Heart left ventricle (tissue), 16 donors: Measurements from ENCODE around the gene GLT1D1. TPM values are rescaled to one million over a fixed set of nuclear protein-coding genes. Genes with fewer than 3 reads are reported as not detected.
"Not testable (repeated sequence)": the region's sequence is repeated elsewhere in the genome, so short reads cannot be mapped to it uniquely, and the experiment has no call there.

Experiments used
- ATAC-seq, 4 donors: fragments of 200-7000 bp; cut with Tn5 transposase; one replicate each; pipeline ENCODE4 v1.9.1; 2020 to 2022; ENCODE audit warnings: moderate library complexity in 4 of 4, mild to moderate bottlenecking in 3 of 4, moderate number of reproducible peaks in 1 of 4
- DNase-seq, 5 donors: peaks; one replicate each; pipeline ENCODE4 v3.0.0-alpha.2; 2020
- H3K27ac ChIP-seq, 12 donors: fragments of 200-600 bp; sonication (generic) in 4 of 12; one replicate each; pipeline versions ENCODE4 v1.5.0 to v1.8.0; 2016 to 2022; ENCODE audit warnings: mild to moderate bottlenecking in 2 of 12
- H3K27me3 ChIP-seq, 9 donors: fragments of 200-600 bp; sonication (generic) in 2 of 9; one replicate each; pipeline versions ENCODE4 v1.5.1 to v1.8.0; 2016 to 2022; ENCODE audit warnings: mild to moderate bottlenecking in 3 of 9
- H3K36me3 ChIP-seq, 9 donors: fragments of 200-600 bp; sonication (generic) in 2 of 9; one replicate each; pipeline versions ENCODE4 v1.5.0 to v1.8.0; 2018 to 2022; ENCODE audit warnings: mild to moderate bottlenecking in 2 of 9
- H3K4me1 ChIP-seq, 12 donors: fragments of 200-600 bp; sonication (generic) in 4 of 12; one replicate each; pipeline versions ENCODE4 v1.5.0 to v1.8.0; 2016 to 2022; ENCODE audit warnings: mild to moderate bottlenecking in 3 of 12
- H3K4me3 ChIP-seq, 12 donors: fragments of 200-600 bp; sonication (generic) in 4 of 12; one replicate each; pipeline versions ENCODE4 v1.5.0 to v1.8.0; 2017 to 2022; ENCODE audit warnings: mild to moderate bottlenecking in 9 of 12, moderate library complexity in 4 of 12
- H3K9me3 ChIP-seq, 12 donors: fragments of 200-600 bp; sonication (generic) in 4 of 12; one replicate each; pipeline versions ENCODE4 v1.5.0 to v1.8.0; 2016 to 2022; ENCODE audit warnings: mild to moderate bottlenecking in 1 of 12
- CTCF ChIP-seq, 12 donors: fragments of 200-600 bp; sonication (generic) in 4 of 12; IDR thresholded peaks; one replicate each; pipeline versions ENCODE4 v1.5.0 to v1.8.0; 2018 to 2022; ENCODE audit warnings: antibody characterized with exemption in 12 of 12, mild to moderate bottlenecking in 5 of 12
- POLR2A ChIP-seq, 2 donors: fragments of 450-650 bp; IDR thresholded peaks; one replicate each; pipeline ENCODE4 v1.6.1; 2017; ENCODE audit warnings: antibody characterized with exemption in 2 of 2, mild to moderate bottlenecking in 2 of 2, moderate library complexity in 2 of 2
- WGBS, 4 donors: extraction: QIAGEN DNeasy Blood & Tissue Kit in 2 of 4; methylation state at CpG; one replicate each; pipeline versions ENCODE4 v1.1.5 to v1.1.7; 2013 to 2018; 5-methylcytosine and 5-hydroxymethylcytosine counted together
- intact Hi-C, 10 donors: fragments of 100-400 bp; cut with DNase I; formaldehyde crosslinking; loops; one replicate each; pipeline versions ENCODE4 v1.11.1 to v1.14.2; 2022
- long read RNA-seq, 3 donors: library from polyadenylated mRNA; unstranded; transcript quantifications; one replicate each; pipeline ENCODE4 v2.0.0, GENCODE V29; 2020 to 2021
- polyA plus RNA-seq, 2 donors: library from polyadenylated mRNA; stranded (reverse); fragments of 200-250 nt; gene quantifications; one replicate each; pipeline ENCODE4 v1.2.3, GENCODE V29; 2013
- total RNA-seq, 9 donors: library from RNA; depleted of rRNA in 2 of 9; stranded (reverse); fragments of >200 nt in 2 of 9; fragmentation: NEBNext Ultra II Directional in 3 of 9; extraction: Animal tissue kit (Norgen Biotek cat#: 25700) in 3 of 9; gene quantifications; one replicate each; pipeline versions ENCODE4 v1.1.0 to v1.2.4, GENCODE V29; 2016 to 2023
- donor health status: ischemic (EF 13 %, LVEDD 7.1; RV severe dilation, severe dysfunction).
- donor health status: healthy with polysubstance abuse.
- donor health status: DM: no; HTN: yes; CAD: no.
- donor health status: DM: no; HTN: no; CAD: no.
- donor health status: ischemic (EF 25% LVEDD 6.9; RV normal size, moderate dysfunction).
- donor health status: ischemic (EF 25% LVEDD 5.7; RV mildly dilated, moderate dysfunction).
- donor health status: healthy.
- donor health status: DM: yes; HTN: yes; CAD: no.
- donor health status: ischemic (EF 35%, LVEDD 5.7; RV mildly dilated, moderate dysfunction).
- donor health status: nonischemic (EF 11% LVEDD 7.7; RV severe dilation, severe dysfunction).
- donor health status: DM: yes; HTN: yes; CAD: no.
- donor health status: PGD.
- donor health status: ischemic (EF 29% LVEDD 5.4; RV normal size, mild dysfunction).
- donor health status: nonischemic (EF 23%, LVEDD 6.1; RV moderate dilation, normal function).

Gene GLT1D1
- total RNA-seq: 1 to 10 TPM in 2 of 9 donors, under 1 TPM in 7; 0.23 to 2.3 (median 0.48) TPM
- under 1 TPM; 0.11 to 0.24 TPM for polyA plus RNA-seq
- long read RNA-seq, donor 1, partial matches to known transcripts: 0 of 1 reads
- long read RNA-seq, donor 1, other reads (novel, unspliced or antisense): 1 of 1 reads
- long read RNA-seq, donor 2: 0 reads
- long read RNA-seq, donor 3, partial matches to known transcripts: 0 of 3 reads
- long read RNA-seq, donor 3, other reads (novel, unspliced or antisense): 2 of 3 reads

GRCh38 chr12:128852885-128853599 lies at the start of gene GLT1D1:
Gene GLT1D1 (plus strand): TSS chr12:128853478. CDS start chr12:128853582, 104 bp downstream.
- DNase-seq (no peak), ATAC-seq (peak in 1 of 4 donors; percentile 41)
- Histone ChIP-seq H3K36me3 (no peaks in the 10 kb centered on the region), H3K9me3 (no peaks in the 10 kb centered on the region), H3K27me3 (peaks cover 9 to 50% (median 19%) of the 10 kb centered on the region in 9 donors), H3K27ac (peak within 1 kb of the TSS in 1 of 12 donors; percentile 64), H3K4me1 (peaks cover 0 to 9% (median 0%) of the 10 kb centered on the region in 12 donors), H3K4me3 (peak within 1 kb of the TSS in 10 of 12 donors; percentile 12 to 60 (median 30))
- no peak for TF ChIP-seq CTCF (IDR thresholded peaks at IDR 0.05)
- TF ChIP-seq POLR2A (IDR thresholded peaks at IDR 0.05): no peak
- WGBS, 4 donors: 21 to 61% (median 22%) methylated on average over 11 to 56 of the region's 56 CpGs
- intact Hi-C loops: no loop called here

GRCh38 chr12:128803788-128804187 lies 49.5 kb upstream of the GLT1D1 start:
- H3K27ac ChIP-seq: peak overlapping the region in 4 of 12 donors; percentile 8 to 66 (median 20)
- peaks cover 0 to 80% (median 64%) of the 10 kb centered on the region in 9 donors for H3K36me3 ChIP-seq
- TF ChIP-seq CTCF (IDR thresholded peaks at IDR 0.05): no peak
- TF ChIP-seq POLR2A (IDR thresholded peaks at IDR 0.05): no peak

GRCh38 chr12:128804762-128805161 lies 48.5 kb upstream of the GLT1D1 start:
- WGBS, 4 donors: 93 to 97% (median 96%) methylated on average over 8 of the region's 8 CpGs

More at GRCh38 chr12:128803788-128804187, 49.5 kb upstream of the GLT1D1 start:
- H3K4me3 ChIP-seq: no peak overlapping the region
- peaks cover 0 to 8% (median 0%) of the 10 kb centered on the region in 12 donors for H3K9me3 ChIP-seq
- ATAC-seq (peak; percentile 73 to 82 (median 74)), DNase-seq (peak in 2 of 5 donors; percentile 54 to 58)
- 68 to 86% (median 80%) methylated on average over 9 of the region's 9 CpGs for WGBS, 4 donors
- no peaks in the 10 kb centered on the region for H3K27me3 ChIP-seq
- intact Hi-C loops: no loop called here
- peaks cover 0 to 21% (median 12%) of the 10 kb centered on the region in 12 donors for H3K4me1 ChIP-seq

GRCh38 chr12:128805406-128805805 lies 47.9 kb upstream of the GLT1D1 start:
- H3K9me3 ChIP-seq, intact Hi-C loops, H3K27me3 ChIP-seq, H3K27ac ChIP-seq, ATAC-seq, H3K4me3 ChIP-seq, DNase-seq: not testable (repeated sequence)
- H3K36me3 ChIP-seq: peaks cover 0 to 67% (median 55%) of the 10 kb centered on the region in 9 donors
- WGBS, 4 donors: 79 to 93% (median 85%) methylated on average over 5 of the region's 5 CpGs
- H3K4me1 ChIP-seq: peaks cover 0 to 37% (median 22%) of the 10 kb centered on the region in 12 donors

More at GRCh38 chr12:128804762-128805161, 48.5 kb upstream of the GLT1D1 start:
- no peaks in the 10 kb centered on the region for H3K27me3 ChIP-seq
- no peak overlapping the region for H3K27ac ChIP-seq
- H3K9me3 ChIP-seq: peaks cover 0 to 8% (median 0%) of the 10 kb centered on the region in 12 donors
- peaks cover 0 to 74% (median 62%) of the 10 kb centered on the region in 9 donors for H3K36me3 ChIP-seq
- intact Hi-C loops: no loop called here
- peaks cover 0 to 30% (median 16%) of the 10 kb centered on the region in 12 donors for H3K4me1 ChIP-seq
- no peak for TF ChIP-seq POLR2A (IDR thresholded peaks at IDR 0.05)
- TF ChIP-seq CTCF (IDR thresholded peaks at IDR 0.05): no peak
- no peak for ATAC-seq
- no peak overlapping the region for H3K4me3 ChIP-seq
- no peak for DNase-seq
